ENCODE measurements around the gene MAPK7. TPM values are rescaled to one million over a fixed set of nuclear protein-coding genes. Genes with fewer than 3 reads are reported as not detected.

Gene MAPK7
- total and polyA plus RNA-seq, 3 donors from 2014 or later, result 49.7 to 65.4 (median 54.1) TPM

GRCh38 chr17:19366637-19366972 lies 11.7 kb upstream of the MAPK7 start:
- Histone ChIP-seq H3K4me1 (peaks cover 12% of the 10 kb centered on the region), H3K27ac (no peak overlapping the region), H3K27me3 (no peaks in the 10 kb centered on the region), H3K36me3 (ENCODE audit: low read depth, missing control alignments) (no peaks in the 10 kb centered on the region), H3K4me3 (no peak overlapping the region), H3K9me3 (no peaks in the 10 kb centered on the region)
- intact Hi-C loops (cut with DNase I; ENCODE audit: low total_unique reads), result loop anchor here (10.0 kb wide), 1 partner anchor 398 kb away; no protein-coding TSS in a partner anchor
- 89 to 92% methylated on average over 5 of the region's 5 CpGs for WGBS, 2 donors
- DNase-seq, result no peak
- TF ChIP-seq, protein P1, sequence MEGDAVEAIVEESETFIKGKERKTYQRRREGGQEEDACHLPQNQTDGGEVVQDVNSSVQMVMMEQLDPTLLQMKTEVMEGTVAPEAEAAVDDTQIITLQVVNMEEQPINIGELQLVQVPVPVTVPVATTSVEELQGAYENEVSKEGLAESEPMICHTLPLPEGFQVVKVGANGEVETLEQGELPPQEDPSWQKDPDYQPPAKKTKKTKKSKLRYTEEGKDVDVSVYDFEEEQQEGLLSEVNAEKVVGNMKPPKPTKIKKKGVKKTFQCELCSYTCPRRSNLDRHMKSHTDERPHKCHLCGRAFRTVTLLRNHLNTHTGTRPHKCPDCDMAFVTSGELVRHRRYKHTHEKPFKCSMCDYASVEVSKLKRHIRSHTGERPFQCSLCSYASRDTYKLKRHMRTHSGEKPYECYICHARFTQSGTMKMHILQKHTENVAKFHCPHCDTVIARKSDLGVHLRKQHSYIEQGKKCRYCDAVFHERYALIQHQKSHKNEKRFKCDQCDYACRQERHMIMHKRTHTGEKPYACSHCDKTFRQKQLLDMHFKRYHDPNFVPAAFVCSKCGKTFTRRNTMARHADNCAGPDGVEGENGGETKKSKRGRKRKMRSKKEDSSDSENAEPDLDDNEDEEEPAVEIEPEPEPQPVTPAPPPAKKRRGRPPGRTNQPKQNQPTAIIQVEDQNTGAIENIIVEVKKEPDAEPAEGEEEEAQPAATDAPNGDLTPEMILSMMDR (IDR thresholded peaks at IDR 0.05), result no peak
- no peak for TF ChIP-seq POLR2A (IDR thresholded peaks at IDR 0.05)

- 73 to 91% methylated on average over 4 of the region's 4 CpGs for WGBS, 2 donors
- Histone ChIP-seq H3K36me3 (ENCODE audit: low read depth, missing control alignments) (no peaks in the 10 kb centered on the region), H3K27me3 (no peaks in the 10 kb centered on the region), H3K4me1 (peaks cover 12% of the 10 kb centered on the region), H3K9me3 (no peaks in the 10 kb centered on the region), H3K4me3 (no peak overlapping the region), H3K27ac (no peak overlapping the region)
- intact Hi-C loops (cut with DNase I; ENCODE audit: low total_unique reads), result loop anchor here (10.0 kb wide), 1 partner anchor 397 kb away; no protein-coding TSS in a partner anchor
- no peak for DNase-seq
- no peak for TF ChIP-seq POLR2A (IDR thresholded peaks at IDR 0.05)
- TF ChIP-seq, protein P1 (IDR thresholded peaks at IDR 0.05), result no peak
Measured at GRCh38 chr17:19368229-19368628, 10.1 kb upstream of the MAPK7 start.

- Histone ChIP-seq H3K27me3 (no peaks in the 10 kb centered on the region), H3K27ac (no peak overlapping the region), H3K4me3 (no peak overlapping the region), H3K9me3 (no peaks in the 10 kb centered on the region), H3K36me3 (ENCODE audit: low read depth, missing control alignments) (no peaks in the 10 kb centered on the region), H3K4me1 (peaks cover 10% of the 10 kb centered on the region)
- no peak for DNase-seq
- WGBS, 2 donors, result 90% methylated on average over 16 of the region's 16 CpGs
- intact Hi-C loops (cut with DNase I; ENCODE audit: low total_unique reads), result loop anchor here (10.0 kb wide), 1 partner anchor 396 kb away; no protein-coding TSS in a partner anchor
- TF ChIP-seq, protein P1 (IDR thresholded peaks at IDR 0.05), result no peak
- TF ChIP-seq POLR2A (IDR thresholded peaks at IDR 0.05), result no peak
Measured at GRCh38 chr17:19369107-19369778, 9.1 kb upstream of the MAPK7 start.

- Histone ChIP-seq H3K9me3 (no peaks in the 10 kb centered on the region), H3K4me1 (peaks cover 3% of the 10 kb centered on the region), H3K27ac (no peak overlapping the region), H3K4me3 (no peak overlapping the region), H3K36me3 (ENCODE audit: low read depth, missing control alignments) (no peaks in the 10 kb centered on the region), H3K27me3 (no peaks in the 10 kb centered on the region)
- 82 to 86% methylated on average over 10 to 12 of the region's 12 CpGs for WGBS, 2 donors
- DNase-seq, result no peak
- intact Hi-C loops (cut with DNase I; ENCODE audit: low total_unique reads), result loop anchor here (10.0 kb wide), 1 partner anchor 395 kb away; no protein-coding TSS in a partner anchor
- no peak for TF ChIP-seq POLR2A (IDR thresholded peaks at IDR 0.05)
- TF ChIP-seq, protein P1 (IDR thresholded peaks at IDR 0.05), result no peak
Measured at GRCh38 chr17:19369846-19370492, 8.3 kb upstream of the MAPK7 start.
